GM12875 (cell line): Measurements from ENCODE around the gene TSPY10.
"Not testable (repeated sequence)": the region's sequence is repeated elsewhere in the genome, so short reads cannot be mapped to it uniquely, and the experiment has no call there.

ENCODE experiments used
- H3K4me3 ChIP-seq: one replicate; pipeline ENCODE4 v1.5.1; 2011; ENCODE audit warnings: low read depth, low read length, control low read depth

Gene TSPY10

GRCh38 chrY:9527580-9527979 is at the start of gene TSPY10:
TSPY10 (plus strand) TSS chrY:9527880; CDS start chrY:9527926, 46 bp downstream.
- H3K4me3 ChIP-seq, result not testable (repeated sequence)

GRCh38 chrY:9486967-9487366 is 40.7 kb upstream of the TSPY10 start, which contains the start of gene TSPY9:
TSPY9 (plus strand) TSS chrY:9487267; CDS start chrY:9487313, 46 bp downstream.
- H3K4me3 ChIP-seq, result not testable (repeated sequence)

- not testable (repeated sequence) for H3K4me3 ChIP-seq
Measured at GRCh38 chrY:9504396-9504795, 23.3 kb upstream of the TSPY10 start.

GRCh38 chrY:9516287-9516686 is 11.4 kb upstream of the TSPY10 start:
- H3K4me3 ChIP-seq, result not testable (repeated sequence)
